B cell (primary cell): Measurements from ENCODE around the gene TKFC. TPM values are rescaled to one million over a fixed set of nuclear protein-coding genes. Genes with fewer than 3 reads are reported as not detected.

Experiments used
- ATAC-seq: fragments of 200-7000 bp; cut with Tn5 transposase; one replicate; pipeline ENCODE4 v1.10.0; 2021; ENCODE audit warnings: low read depth, mild to moderate bottlenecking, moderate number of reproducible peaks, moderate library complexity
- CTCF ChIA-PET: fragments of 350-600 bp; sonication (Branson Sonifier 250); formaldehyde crosslinking; loops from one replicate; lab custom pipeline; 2021; ENCODE audit warnings: antibody characterized with exemption, inconsistent platforms; lab: Charles Lee
- POLR2A ChIA-PET: fragments of 350-600 bp; sonication (Branson Sonifier 250); formaldehyde crosslinking; loops from one replicate; lab custom pipeline; 2021; ENCODE audit warnings: antibody characterized with exemption; lab: Charles Lee
- DNase-seq: peaks from one replicate; pipeline ENCODE4 v3.0.0; 2013
- H2AFZ ChIP-seq: 2 replicates; pipeline ENCODE4 v1.6.1; 2012; ENCODE audit warnings: mild to moderate bottlenecking, low read depth, low read length; ENCODE audit not compliant: insufficient read depth, poor library complexity, severe bottlenecking
- H3K27ac ChIP-seq, 2 donors: 1 replicate in 1 of 2; 2 replicates in 1 of 2; pipeline ENCODE4 v1.5.1; 2012 to 2013; ENCODE audit warnings: low read length in 2 of 2, mild to moderate bottlenecking in 2 of 2, moderate library complexity in 1 of 2
- H3K27me3 ChIP-seq, 4 experiments: fragments of 200-600 bp in 1 of 4; sonication (generic) in 1 of 4; replicated peaks in 1 of 4; 1 replicate in 2 of 4; 2 replicates in 2 of 4; pipeline versions ENCODE4 v1.6.1 to v1.7.0; 2013 to 2016; ENCODE audit warnings: low read length in 3 of 4, mild to moderate bottlenecking in 2 of 4, mixed read lengths in 1 of 4, moderate library complexity in 1 of 4; ENCODE audit not compliant: insufficient read depth in 4 of 4, control insufficient read depth in 3 of 4; ENCODE audit errors: control extremely low read depth in 1 of 4
- H3K36me3 ChIP-seq, 2 experiments: replicated peaks in 1 of 2; 1 replicate in 1 of 2; 2 replicates in 1 of 2; pipeline versions ENCODE4 v1.6.1 to v1.7.1; 2013; ENCODE audit warnings: low read length in 1 of 2; ENCODE audit not compliant: insufficient read depth in 2 of 2, control insufficient read depth in 1 of 2; ENCODE audit errors: control extremely low read depth in 1 of 2, extremely low read depth in 1 of 2
- H3K4me1 ChIP-seq, 2 donors: fragments of 200-600 bp in 1 of 2; sonication (generic) in 1 of 2; 1 replicate in 1 of 2; 2 replicates in 1 of 2; pipeline versions ENCODE4 v1.5.1 to v1.6.1; 2013 to 2017; ENCODE audit warnings: low read length in 2 of 2; ENCODE audit not compliant: control insufficient read depth in 2 of 2, insufficient read depth in 2 of 2
- H3K4me2 ChIP-seq: replicated peaks from 2 replicates; pipeline ENCODE3; 2012; ENCODE audit warnings: mild to moderate bottlenecking, low read depth, low read length; ENCODE audit not compliant: poor library complexity, severe bottlenecking
- H3K4me3 ChIP-seq, 5 experiments: fragments of 200-600 bp in 1 of 5; sonication (generic) in 1 of 5; 1 replicate in 3 of 5; 2 replicates in 2 of 5; pipeline versions ENCODE4 v1.5.1 to v1.7.0; 2011 to 2016; ENCODE audit warnings: low read length in 4 of 5, mild to moderate bottlenecking in 4 of 5, low read depth in 2 of 5, control low read depth in 1 of 5, moderate library complexity in 1 of 5; ENCODE audit not compliant: insufficient read depth in 1 of 5; ENCODE audit errors: control extremely low read depth in 1 of 5, extremely low read depth in 1 of 5
- H3K79me2 ChIP-seq: fragments of 200-600 bp; sonication (generic); one replicate; pipeline ENCODE4 v1.6.0; 2016; ENCODE audit warnings: low read length; ENCODE audit not compliant: control insufficient read depth, insufficient read depth
- H3K9ac ChIP-seq: fragments of 200-600 bp; sonication (generic); 2 replicates; pipeline ENCODE4 v1.6.1; 2017; ENCODE audit warnings: mild to moderate bottlenecking, low read length, moderate library complexity
- H3K9me3 ChIP-seq, 3 donors: one replicate each; pipeline versions ENCODE4 v1.6.1 to v1.7.1; 2013; ENCODE audit warnings: low read length in 2 of 3; ENCODE audit not compliant: control insufficient read depth in 2 of 3, insufficient read depth in 1 of 3; ENCODE audit errors: control extremely low read depth in 1 of 3
- H4K20me1 ChIP-seq: 2 replicates; pipeline ENCODE4 v1.6.0; 2012; ENCODE audit warnings: mild to moderate bottlenecking, low read length; ENCODE audit not compliant: insufficient read depth, control insufficient read depth, poor library complexity, severe bottlenecking
- H3K27ac Mint-ChIP-seq: one replicate; pipeline ENCODE4 v1.8.0; 2021; ENCODE audit warnings: mixed read lengths
- H3K27me3 Mint-ChIP-seq: one replicate; pipeline ENCODE4 v1.8.0; 2021; ENCODE audit warnings: mixed read lengths
- H3K4me1 Mint-ChIP-seq: one replicate; pipeline ENCODE4 v1.8.0; 2021; ENCODE audit warnings: mixed read lengths
- H3K4me3 Mint-ChIP-seq: one replicate; pipeline ENCODE4 v1.8.0; 2021; ENCODE audit warnings: mixed read lengths
- H3K9me3 Mint-ChIP-seq: one replicate; pipeline ENCODE4 v1.8.0; 2022; ENCODE audit warnings: mixed read lengths; ENCODE audit not compliant: insufficient read depth
- EZH2 ChIP-seq: IDR thresholded peaks from 2 replicates; pipeline ENCODE4 v1.6.1; 2012; ENCODE audit warnings: borderline replicate concordance, low read depth, mild to moderate bottlenecking, moderate library complexity, low read length; ENCODE audit not compliant: insufficient read depth, poor library complexity, severe bottlenecking
- WGBS: methylation state at CpG from one replicate; pipeline ENCODE4 v1.1.5; 2013; ENCODE audit warnings: missing lambda C conversion rate; ENCODE audit not compliant: insufficient coverage; 5-methylcytosine and 5-hydroxymethylcytosine counted together
- intact Hi-C: fragments of 100-400 bp; cut with micrococcal nuclease; formaldehyde crosslinking; loops from one replicate; pipeline ENCODE4 v1.10.0; 2022
- polyA plus RNA-seq: library from polyadenylated mRNA; depleted of rRNA; stranded (reverse); fragments of >200 nt; gene quantifications from 2 replicates; pipeline ENCODE4 v1.2.3, GENCODE V29; 2012
- total RNA-seq, 2 donors: library from RNA; stranded (reverse); fragments of 120-200 nt in 1 of 2; gene quantifications; 1 replicate in 1 of 2; 2 replicates in 1 of 2; pipeline versions ENCODE4 v1.2.3 to v1.2.4, GENCODE V29; 2013 to 2022
- TF ChIP-seq, protein P1 (sequence below): fragments of 200-600 bp; IDR thresholded peaks from one replicate; pipeline ENCODE4 v1.8.0; 2022; ENCODE audit warnings: antibody characterized with exemption, mild to moderate bottlenecking

Gene TKFC
- total and polyA plus RNA-seq, 2 donors (not counting 1 experiment from before 2014, with no cell fraction given) = 82.3 to 86.3 TPM

DNA sequence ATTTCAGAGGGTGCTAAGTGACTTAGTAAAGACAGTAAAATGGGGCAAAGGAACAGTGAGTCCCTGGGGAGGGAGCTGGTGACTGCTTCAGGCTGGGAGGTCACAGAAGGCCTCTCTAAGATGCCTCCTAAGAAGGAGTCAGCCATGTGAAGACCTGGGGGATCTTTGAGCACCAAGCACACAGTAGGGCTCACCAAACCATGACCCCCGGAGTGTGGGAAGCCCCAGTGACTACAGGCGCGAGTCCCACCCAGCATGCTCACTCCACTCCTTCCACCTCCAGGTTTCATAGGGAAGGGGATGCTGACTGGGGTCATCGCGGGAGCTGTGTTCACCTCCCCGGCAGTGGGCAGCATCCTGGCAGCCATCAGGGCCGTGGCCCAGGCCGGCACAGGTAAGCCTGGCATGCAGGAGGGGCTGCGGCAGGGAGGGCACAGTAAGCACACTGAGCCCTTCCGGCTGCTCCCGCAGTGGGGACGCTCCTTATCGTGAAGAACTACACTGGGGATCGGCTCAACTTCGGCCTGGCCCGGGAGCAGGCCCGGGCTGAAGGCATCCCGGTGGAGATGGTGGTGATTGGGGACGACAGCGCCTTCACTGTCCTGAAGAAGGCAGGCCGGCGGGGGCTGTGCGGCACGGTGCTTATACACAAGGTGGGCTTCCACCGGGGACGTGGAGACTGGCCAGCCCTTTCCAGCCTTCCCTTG, 5.9 kb downstream of the TKFC start:
- H4K20me1 ChIP-seq = no peaks in the 10 kb centered on the region
- no peak overlapping the region for H3K27ac ChIP-seq
- Mint-ChIP-seq H3K9me3 (no peaks in the 10 kb centered on the region), H3K27ac (no peak overlapping the region), H3K27me3 (no peaks in the 10 kb centered on the region), H3K4me1 (peaks cover 27% of the 10 kb centered on the region), H3K4me3 (no peak overlapping the region)
- peaks cover 0 to 9% of the 10 kb centered on the region in 2 experiments for H3K36me3 ChIP-seq
- POLR2A ChIA-PET = interaction anchor here (2.0 kb wide), 1 partner anchor 23 kb away, joined by 8 read pairs; the partner anchor contains the start of genes CYB561A3 and TMEM138
- no peak overlapping the region for H3K4me2 ChIP-seq
- no peaks in the 10 kb centered on the region for H3K27me3 ChIP-seq
- DNase-seq (no peak), ATAC-seq (no peak)
- H3K9ac ChIP-seq = no peak overlapping the region
- no peaks in the 10 kb centered on the region for H3K9me3 ChIP-seq
- peaks cover 16% of the 10 kb centered on the region for H3K79me2 ChIP-seq
- H3K4me3 ChIP-seq = no peak overlapping the region
- H3K4me1 ChIP-seq = peaks cover 8 to 19% of the 10 kb centered on the region in 2 donors
- WGBS = 96% methylated on average over 25 of the region's 26 CpGs
- intact Hi-C loops = no loop called here
- H2AFZ ChIP-seq = no peak overlapping the region
- TF ChIP-seq, protein P1, sequence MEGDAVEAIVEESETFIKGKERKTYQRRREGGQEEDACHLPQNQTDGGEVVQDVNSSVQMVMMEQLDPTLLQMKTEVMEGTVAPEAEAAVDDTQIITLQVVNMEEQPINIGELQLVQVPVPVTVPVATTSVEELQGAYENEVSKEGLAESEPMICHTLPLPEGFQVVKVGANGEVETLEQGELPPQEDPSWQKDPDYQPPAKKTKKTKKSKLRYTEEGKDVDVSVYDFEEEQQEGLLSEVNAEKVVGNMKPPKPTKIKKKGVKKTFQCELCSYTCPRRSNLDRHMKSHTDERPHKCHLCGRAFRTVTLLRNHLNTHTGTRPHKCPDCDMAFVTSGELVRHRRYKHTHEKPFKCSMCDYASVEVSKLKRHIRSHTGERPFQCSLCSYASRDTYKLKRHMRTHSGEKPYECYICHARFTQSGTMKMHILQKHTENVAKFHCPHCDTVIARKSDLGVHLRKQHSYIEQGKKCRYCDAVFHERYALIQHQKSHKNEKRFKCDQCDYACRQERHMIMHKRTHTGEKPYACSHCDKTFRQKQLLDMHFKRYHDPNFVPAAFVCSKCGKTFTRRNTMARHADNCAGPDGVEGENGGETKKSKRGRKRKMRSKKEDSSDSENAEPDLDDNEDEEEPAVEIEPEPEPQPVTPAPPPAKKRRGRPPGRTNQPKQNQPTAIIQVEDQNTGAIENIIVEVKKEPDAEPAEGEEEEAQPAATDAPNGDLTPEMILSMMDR = no peak
- no peak for TF ChIP-seq EZH2
- CTCF ChIA-PET = interaction anchor here (1.3 to 11.2 kb wide), 4 partner anchors 10 to 63 kb away, joined by 4 to 649 read pairs (median 220); partner anchors contain the start of genes CYB561A3 and TMEM138

DNA sequence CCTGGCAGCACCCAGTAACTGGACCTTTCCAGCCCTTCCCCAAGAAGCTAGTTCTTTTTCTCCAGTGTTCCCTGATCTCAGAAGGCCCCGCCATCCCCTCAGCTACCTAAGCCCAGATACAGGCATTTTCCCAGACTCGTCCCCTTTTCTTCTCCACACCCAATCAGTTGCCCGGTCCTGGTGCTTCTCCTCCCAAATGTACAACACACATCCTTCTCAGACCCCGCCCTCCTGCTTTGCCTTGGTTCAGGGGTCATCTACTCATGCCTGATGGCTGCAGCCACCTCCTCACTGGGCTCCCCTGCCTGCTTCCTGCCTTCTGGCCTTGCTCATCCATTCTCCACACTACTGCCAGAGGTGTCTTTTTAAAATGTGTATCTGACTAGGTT, 6.5 kb downstream of the TKFC start:
- CTCF ChIA-PET = interaction anchor here (1.3 to 11.2 kb wide), 3 partner anchors 9 to 45 kb away, joined by 4 to 649 read pairs (median 436); partner anchors contain the start of genes CYB561A3 and TMEM138
- intact Hi-C loops = no loop called here
- peaks cover 0 to 9% of the 10 kb centered on the region in 2 experiments for H3K36me3 ChIP-seq
- no peaks in the 10 kb centered on the region for H3K27me3 Mint-ChIP-seq
- no peaks in the 10 kb centered on the region for H4K20me1 ChIP-seq
- no peaks in the 10 kb centered on the region for H3K9me3 Mint-ChIP-seq
- H3K4me3 ChIP-seq = no peak overlapping the region
- H2AFZ ChIP-seq = no peak overlapping the region
- H3K4me3 Mint-ChIP-seq = no peak overlapping the region
- H3K27ac Mint-ChIP-seq = peak overlapping the region; percentile 50
- H3K9me3 ChIP-seq = no peaks in the 10 kb centered on the region
- WGBS = 98% methylated on average over 4 of the region's 4 CpGs
- POLR2A ChIA-PET = interaction anchor here (2.0 kb wide), 1 partner anchor 22 kb away, joined by 8 read pairs; the partner anchor contains the start of genes CYB561A3 and TMEM138
- DNase-seq = no peak
- no peaks in the 10 kb centered on the region for H3K27me3 ChIP-seq
- ATAC-seq = no peak
- TF ChIP-seq, protein P1 = no peak
- TF ChIP-seq EZH2 = no peak
- peaks cover 8 to 15% of the 10 kb centered on the region in 2 donors for H3K4me1 ChIP-seq
- H3K9ac ChIP-seq = no peak overlapping the region
- peaks cover 16% of the 10 kb centered on the region for H3K79me2 ChIP-seq
- H3K4me1 Mint-ChIP-seq = peaks cover 23% of the 10 kb centered on the region
- H3K27ac ChIP-seq = no peak overlapping the region
- H3K4me2 ChIP-seq = no peak overlapping the region
